ENCODE data around the gene UAP1L1.
"Not testable (repeated sequence)": the region's sequence is repeated elsewhere in the genome, so short reads cannot be mapped to it uniquely, and the experiment has no call there.

The UAP1L1 gene

GRCh38 chr9:137123468-137123837 lies 46.1 kb downstream of the UAP1L1 start:
- ChIA-PET POLR2A (no interaction called here), CTCF (interaction anchor here (0.6 to 3.9 kb wide), 6 partner anchors 8 to 119 kb away, joined by 3 to 28 read pairs (median 4); partner anchors contain the start of genes RNF224 and TPRN)
- no peak overlapping the region for H3K4me3 ChIP-seq (ENCODE audit: low read depth, low read length)
- no peak for DNase-seq (ENCODE audit: low read depth, low spot score)
- no peak for TF ChIP-seq CTCF (IDR thresholded peaks at IDR 0.05; ENCODE audit: insufficient read depth, low read length, missing control alignments)

GRCh38 chr9:137123952-137124462 lies 46.7 kb downstream of the UAP1L1 start:
- POLR2A ChIA-PET = not testable (repeated sequence)
- CTCF ChIA-PET = interaction anchor here (0.6 to 3.9 kb wide), 4 partner anchors 9 to 112 kb away, joined by 3 to 28 read pairs (median 4); partner anchors contain the start of genes RNF224 and TPRN

GRCh38 chr9:137126786-137127185 lies 49.5 kb downstream of the UAP1L1 start:
- no peak overlapping the region for H3K4me3 ChIP-seq (ENCODE audit: low read depth, low read length)
- no peak for TF ChIP-seq CTCF (IDR thresholded peaks at IDR 0.05; ENCODE audit: insufficient read depth, low read length, missing control alignments)
- CTCF ChIA-PET = interaction anchor here (1.0 to 1.6 kb wide), 4 partner anchors 13 to 110 kb away, joined by 3 to 7 read pairs (median 4); partner anchors contain the start of gene RNF224
- DNase-seq (ENCODE audit: low read depth, low spot score) = no peak
- POLR2A ChIA-PET = no interaction called here

More at GRCh38 chr9:137123952-137124462, 46.7 kb downstream of the UAP1L1 start:
- DNase-seq (ENCODE audit: low read depth, low spot score); H3K4me3 ChIP-seq (ENCODE audit: low read depth, low read length): not testable (repeated sequence)

- no peak overlapping the region; the same call in 1 of the 2 replicates for H3K4me3 ChIP-seq (ENCODE audit: low read depth, low read length)
- ChIA-PET CTCF (interaction anchor here (1.0 to 1.6 kb wide), 4 partner anchors 14 to 109 kb away, joined by 3 to 7 read pairs (median 4); partner anchors contain the start of gene RNF224), POLR2A (no interaction called here)
- no peak for TF ChIP-seq CTCF (IDR thresholded peaks at IDR 0.05; ENCODE audit: insufficient read depth, low read length, missing control alignments)
- no peak for DNase-seq (ENCODE audit: low read depth, low spot score)
These were observed 50.2 kb downstream of the UAP1L1 start for GRCh38 chr9:137127301-137128157.

GRCh38 chr9:137128158-137128861 lies 51.0 kb downstream of the UAP1L1 start:
- POLR2A ChIA-PET = interaction anchor here (0.6 kb wide), 1 partner anchor 21 kb away, joined by 3 read pairs; no protein-coding TSS in a partner anchor
- CTCF ChIA-PET = interaction anchor here (1.2 to 3.2 kb wide), 4 partner anchors 10 to 108 kb away, joined by 3 to 17 read pairs (median 6); partner anchors contain the start of genes GRIN1 and RNF224
- DNase-seq (ENCODE audit: low read depth, low spot score) = no peak
- peak overlapping the region; percentile 81 for H3K4me3 ChIP-seq (ENCODE audit: low read depth, low read length)
- no peak for TF ChIP-seq CTCF (IDR thresholded peaks at IDR 0.05; ENCODE audit: insufficient read depth, low read length, missing control alignments)

- H3K4me3 ChIP-seq (ENCODE audit: low read depth, low read length) = peak overlapping the region; percentile 81
- ChIA-PET CTCF (interaction anchor here (0.9 to 3.2 kb wide), 7 partner anchors 9 to 121 kb away, joined by 3 to 17 read pairs (median 4); partner anchors contain the start of gene GRIN1), POLR2A (interaction anchor here (0.6 to 1.6 kb wide), 10 partner anchors 15 to 117 kb away, joined by 3 to 10 read pairs (median 4); partner anchors contain the start of genes ANAPC2, MAN1B1, RNF224 and SSNA1)
- no peak for DNase-seq (ENCODE audit: low read depth, low spot score)
- no peak for TF ChIP-seq CTCF (IDR thresholded peaks at IDR 0.05; ENCODE audit: insufficient read depth, low read length, missing control alignments)
These were observed 51.6 kb downstream of the UAP1L1 start for GRCh38 chr9:137128862-137129455.

All from AG04449 (cell line).